Measurements from ENCODE around the gene MET.

Gene MET

DNA sequence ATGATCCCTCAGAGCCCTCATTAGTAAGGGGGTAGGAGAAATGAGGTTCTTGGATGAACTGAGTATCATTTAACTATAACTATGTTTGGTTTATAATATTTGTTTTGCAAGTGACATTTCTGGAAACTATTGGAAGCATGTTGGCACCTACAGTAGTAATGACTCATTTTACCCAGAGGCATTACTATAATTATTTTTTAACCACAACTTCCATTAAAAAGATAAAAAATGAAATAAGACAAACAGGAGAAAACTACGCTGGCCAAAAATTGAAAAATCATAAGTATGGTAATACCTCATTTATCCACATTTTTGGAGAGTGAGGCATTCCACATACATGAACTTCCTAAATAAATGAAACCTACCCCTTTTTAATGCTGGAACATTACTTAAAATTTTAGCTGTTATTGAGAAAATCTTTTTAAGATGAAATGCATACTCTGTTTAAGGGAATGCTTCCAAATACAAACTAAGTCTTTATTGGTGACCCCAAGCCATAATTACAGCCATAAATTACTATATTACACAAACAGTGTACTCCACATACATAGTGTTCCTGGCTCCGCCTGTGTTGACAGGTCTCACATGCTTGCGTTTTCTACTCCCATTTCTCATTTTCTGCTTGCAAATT is 105.8 kb downstream of the MET start:
- Histone ChIP-seq H3K36me3 (ENCODE audit: control insufficient read depth in 5 of 5, insufficient read depth in 5 of 5, low read length in 5 of 5) (no peaks in the 10 kb centered on the region), H3K4me3 (ENCODE audit: low read depth in 1 of 5, low read length in 5 of 5) (no peak overlapping the region), H3K27me3 (ENCODE audit: control insufficient read depth in 5 of 5, insufficient read depth in 4 of 5, low read length in 5 of 5) (no peaks in the 10 kb centered on the region), H3K9me3 (ENCODE audit: control insufficient read depth in 5 of 5, low read length in 5 of 5) (no peaks in the 10 kb centered on the region), H3K4me1 (ENCODE audit: control insufficient read depth in 5 of 5, insufficient read depth in 5 of 5, low read length in 5 of 5) (peaks cover 0 to 17% (median 6%) of the 10 kb centered on the region in 5 donors), H3K9ac (ENCODE audit: low read length in 5 of 5) (no peak overlapping the region), H3K27ac (ENCODE audit: low read depth, low read length) (no peak overlapping the region)

DNA sequence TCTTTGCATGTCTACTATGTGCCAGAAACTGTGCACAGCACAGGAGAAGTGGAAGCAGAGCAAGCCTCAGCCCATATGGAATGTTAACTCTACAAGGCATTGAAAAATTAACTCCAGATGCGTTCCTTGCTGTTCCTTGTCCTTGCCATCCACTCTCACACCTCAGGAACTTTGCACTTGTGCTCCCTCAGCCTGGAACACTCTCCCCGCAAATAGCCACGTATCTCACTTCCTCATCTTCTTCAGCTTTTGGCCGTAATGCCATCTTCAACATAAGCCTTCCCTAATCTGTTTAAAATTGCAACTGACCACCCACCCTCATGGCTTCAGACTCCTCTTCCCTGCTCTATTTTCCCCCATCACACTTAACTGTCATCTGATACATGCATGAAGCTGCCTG is 107.2 kb downstream of the MET start:
- H3K27me3 ChIP-seq (ENCODE audit: control insufficient read depth in 5 of 5, insufficient read depth in 4 of 5, low read length in 5 of 5) = no peaks in the 10 kb centered on the region
- no peaks in the 10 kb centered on the region for H3K36me3 ChIP-seq (ENCODE audit: control insufficient read depth in 5 of 5, insufficient read depth in 5 of 5, low read length in 5 of 5)
- H3K4me3 ChIP-seq (ENCODE audit: low read depth in 1 of 5, low read length in 5 of 5) = no peak overlapping the region
- no peak overlapping the region for H3K27ac ChIP-seq (ENCODE audit: low read depth, low read length)
- H3K9ac ChIP-seq (ENCODE audit: low read length in 5 of 5) = no peak overlapping the region
- no peaks in the 10 kb centered on the region for H3K9me3 ChIP-seq (ENCODE audit: control insufficient read depth in 5 of 5, low read length in 5 of 5)
- H3K4me1 ChIP-seq (ENCODE audit: control insufficient read depth in 5 of 5, insufficient read depth in 5 of 5, low read length in 5 of 5) = peaks cover 0 to 19% (median 6%) of the 10 kb centered on the region in 5 donors

DNA sequence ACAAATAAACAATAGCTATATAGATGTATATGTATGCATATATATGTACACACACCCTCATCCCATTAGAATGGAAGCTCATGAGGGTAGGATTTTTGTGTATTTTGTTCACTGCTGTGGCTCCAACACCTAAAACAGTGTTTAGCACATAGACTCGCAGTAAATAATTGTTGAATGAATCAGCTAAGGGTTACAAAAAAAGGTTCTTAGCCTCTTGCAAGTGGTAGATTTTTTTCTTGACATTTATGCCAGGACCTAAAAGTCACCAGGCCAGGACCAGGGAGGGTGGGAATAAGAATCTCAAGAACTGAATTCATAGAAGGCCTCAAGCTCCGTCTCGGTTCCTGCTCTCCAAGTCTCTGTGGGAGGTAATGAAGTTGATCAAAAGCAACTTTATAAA is 107.9 kb downstream of the MET start:
- Histone ChIP-seq H3K9me3 (ENCODE audit: control insufficient read depth in 5 of 5, low read length in 5 of 5) (no peaks in the 10 kb centered on the region), H3K4me1 (ENCODE audit: control insufficient read depth in 5 of 5, insufficient read depth in 5 of 5, low read length in 5 of 5) (peaks cover 0 to 19% (median 6%) of the 10 kb centered on the region in 5 donors), H3K27me3 (ENCODE audit: control insufficient read depth in 5 of 5, insufficient read depth in 4 of 5, low read length in 5 of 5) (no peaks in the 10 kb centered on the region), H3K9ac (ENCODE audit: low read length in 5 of 5) (no peak overlapping the region), H3K27ac (ENCODE audit: low read depth, low read length) (no peak overlapping the region), H3K36me3 (ENCODE audit: control insufficient read depth in 5 of 5, insufficient read depth in 5 of 5, low read length in 5 of 5) (no peaks in the 10 kb centered on the region), H3K4me3 (ENCODE audit: low read depth in 1 of 5, low read length in 5 of 5) (no peak overlapping the region)

DNA sequence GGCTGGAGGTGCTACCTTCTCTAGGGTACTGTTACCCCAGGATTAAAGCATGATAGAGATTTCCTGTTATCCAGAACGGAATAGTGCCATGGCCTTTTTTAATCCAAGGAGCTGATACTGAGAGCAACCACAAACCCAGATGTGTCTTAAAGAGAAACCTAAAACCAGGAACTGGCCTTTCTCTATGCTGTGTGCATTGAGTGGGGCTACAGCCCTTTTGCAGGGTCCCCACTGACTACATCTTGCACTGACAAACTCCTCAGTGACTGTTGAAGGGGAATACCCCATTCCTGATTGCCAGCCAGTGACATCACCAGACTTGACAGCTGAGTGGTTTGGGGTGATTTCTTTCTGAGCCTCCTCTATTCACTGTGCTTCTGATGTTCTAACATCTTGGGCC is 108.5 kb downstream of the MET start:
- Histone ChIP-seq H3K9me3 (ENCODE audit: control insufficient read depth in 5 of 5, low read length in 5 of 5) (no peaks in the 10 kb centered on the region), H3K4me3 (ENCODE audit: low read depth in 1 of 5, low read length in 5 of 5) (no peak overlapping the region), H3K36me3 (ENCODE audit: control insufficient read depth in 5 of 5, insufficient read depth in 5 of 5, low read length in 5 of 5) (no peaks in the 10 kb centered on the region), H3K27me3 (ENCODE audit: control insufficient read depth in 5 of 5, insufficient read depth in 4 of 5, low read length in 5 of 5) (no peaks in the 10 kb centered on the region), H3K27ac (ENCODE audit: low read depth, low read length) (no peak overlapping the region), H3K4me1 (ENCODE audit: control insufficient read depth in 5 of 5, insufficient read depth in 5 of 5, low read length in 5 of 5) (peaks cover 0 to 19% (median 6%) of the 10 kb centered on the region in 5 donors), H3K9ac (ENCODE audit: low read length in 5 of 5) (no peak overlapping the region)

DNA sequence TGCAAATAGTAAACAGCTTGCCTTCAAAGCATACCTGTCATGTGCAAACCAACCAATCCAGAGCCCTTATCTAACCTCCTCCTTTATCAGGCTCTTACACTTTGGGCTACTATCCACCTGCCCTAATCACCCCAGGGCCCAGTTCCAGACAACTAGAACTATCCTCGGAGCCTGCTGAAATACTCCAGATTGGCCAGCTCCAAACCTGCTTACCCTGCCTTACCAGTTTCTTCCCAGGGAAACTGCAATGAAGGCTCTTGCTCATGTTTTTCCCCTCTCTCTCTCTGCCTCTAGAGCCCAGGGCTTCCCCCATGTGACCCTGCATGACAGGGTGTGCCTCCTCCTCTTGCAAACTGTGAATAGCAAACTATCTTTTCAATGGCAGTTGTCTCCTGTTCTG is 109.0 kb downstream of the MET start:
- no peak overlapping the region for H3K4me3 ChIP-seq (ENCODE audit: low read depth in 1 of 5, low read length in 5 of 5)
- H3K4me1 ChIP-seq (ENCODE audit: control insufficient read depth in 5 of 5, insufficient read depth in 5 of 5, low read length in 5 of 5) = peaks cover 0 to 19% (median 6%) of the 10 kb centered on the region in 5 donors
- H3K9ac ChIP-seq (ENCODE audit: low read length in 5 of 5) = no peak overlapping the region
- no peaks in the 10 kb centered on the region for H3K36me3 ChIP-seq (ENCODE audit: control insufficient read depth in 5 of 5, insufficient read depth in 5 of 5, low read length in 5 of 5)
- no peaks in the 10 kb centered on the region for H3K27me3 ChIP-seq (ENCODE audit: control insufficient read depth in 5 of 5, insufficient read depth in 4 of 5, low read length in 5 of 5)
- H3K27ac ChIP-seq (ENCODE audit: low read depth, low read length) = no peak overlapping the region
- H3K9me3 ChIP-seq (ENCODE audit: control insufficient read depth in 5 of 5, low read length in 5 of 5) = no peaks in the 10 kb centered on the region

DNA sequence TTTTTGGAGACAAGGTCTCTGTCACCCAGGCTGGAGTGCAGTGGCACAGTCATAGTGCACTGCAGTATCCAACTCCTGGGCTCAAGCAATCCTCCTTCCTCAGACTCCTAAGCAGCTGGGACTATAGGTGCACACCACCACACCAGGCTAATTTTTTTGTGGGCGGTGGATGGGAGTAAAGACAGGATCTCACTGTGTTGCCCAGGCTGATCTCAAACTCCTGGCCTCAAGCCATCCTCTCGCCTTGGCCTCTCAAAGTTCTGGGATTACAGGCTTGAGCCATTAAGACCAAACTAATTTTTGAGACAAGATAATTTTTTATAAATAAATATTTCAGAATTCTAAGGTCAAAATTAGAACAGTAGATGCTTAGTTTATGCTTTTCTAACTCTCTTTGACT is 109.6 kb downstream of the MET start:
- Histone ChIP-seq H3K27me3 (ENCODE audit: control insufficient read depth in 5 of 5, insufficient read depth in 4 of 5, low read length in 5 of 5) (no peaks in the 10 kb centered on the region), H3K9ac (ENCODE audit: low read length in 5 of 5) (no peak overlapping the region), H3K4me3 (ENCODE audit: low read depth in 1 of 5, low read length in 5 of 5) (no peak overlapping the region), H3K36me3 (ENCODE audit: control insufficient read depth in 5 of 5, insufficient read depth in 5 of 5, low read length in 5 of 5) (no peaks in the 10 kb centered on the region), H3K9me3 (ENCODE audit: control insufficient read depth in 5 of 5, low read length in 5 of 5) (no peaks in the 10 kb centered on the region), H3K27ac (ENCODE audit: low read depth, low read length) (no peak overlapping the region), H3K4me1 (ENCODE audit: control insufficient read depth in 5 of 5, insufficient read depth in 5 of 5, low read length in 5 of 5) (peaks cover 0 to 19% (median 6%) of the 10 kb centered on the region in 5 donors)

DNA sequence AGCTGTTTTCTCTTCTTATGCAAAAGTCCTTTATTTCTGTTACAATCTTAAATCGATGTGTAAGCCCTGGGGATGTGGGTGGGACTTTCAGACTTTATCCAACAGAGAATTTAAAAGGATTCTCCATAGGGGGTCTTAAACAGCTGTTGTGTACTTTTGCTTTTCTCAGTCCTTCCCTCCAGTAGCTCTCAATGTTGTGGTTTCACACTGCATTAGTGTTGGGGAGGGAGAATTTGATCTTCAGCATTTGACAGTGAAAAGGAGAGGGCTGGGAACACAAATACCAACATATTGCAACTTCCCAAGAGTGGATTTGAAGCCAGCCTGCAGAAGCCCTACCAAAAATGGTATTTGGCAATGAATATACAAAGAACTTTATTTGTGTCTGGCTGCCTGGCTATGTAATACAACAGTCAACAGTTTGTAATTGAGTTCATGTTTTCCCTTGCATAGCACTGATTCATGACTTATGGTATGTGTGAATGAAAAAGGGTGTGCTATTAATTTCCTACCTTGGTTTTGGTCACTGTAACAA is 110.2 kb downstream of the MET start:
- no peak overlapping the region for H3K9ac ChIP-seq (ENCODE audit: low read length in 5 of 5)
- H3K36me3 ChIP-seq (ENCODE audit: control insufficient read depth in 5 of 5, insufficient read depth in 5 of 5, low read length in 5 of 5) = no peaks in the 10 kb centered on the region
- H3K9me3 ChIP-seq (ENCODE audit: control insufficient read depth in 5 of 5, low read length in 5 of 5) = no peaks in the 10 kb centered on the region
- no peaks in the 10 kb centered on the region for H3K27me3 ChIP-seq (ENCODE audit: control insufficient read depth in 5 of 5, insufficient read depth in 4 of 5, low read length in 5 of 5)
- no peak overlapping the region for H3K27ac ChIP-seq (ENCODE audit: low read depth, low read length)
- H3K4me3 ChIP-seq (ENCODE audit: low read depth in 1 of 5, low read length in 5 of 5) = no peak overlapping the region
- peaks cover 0 to 19% (median 6%) of the 10 kb centered on the region in 5 donors for H3K4me1 ChIP-seq (ENCODE audit: control insufficient read depth in 5 of 5, insufficient read depth in 5 of 5, low read length in 5 of 5)

DNA sequence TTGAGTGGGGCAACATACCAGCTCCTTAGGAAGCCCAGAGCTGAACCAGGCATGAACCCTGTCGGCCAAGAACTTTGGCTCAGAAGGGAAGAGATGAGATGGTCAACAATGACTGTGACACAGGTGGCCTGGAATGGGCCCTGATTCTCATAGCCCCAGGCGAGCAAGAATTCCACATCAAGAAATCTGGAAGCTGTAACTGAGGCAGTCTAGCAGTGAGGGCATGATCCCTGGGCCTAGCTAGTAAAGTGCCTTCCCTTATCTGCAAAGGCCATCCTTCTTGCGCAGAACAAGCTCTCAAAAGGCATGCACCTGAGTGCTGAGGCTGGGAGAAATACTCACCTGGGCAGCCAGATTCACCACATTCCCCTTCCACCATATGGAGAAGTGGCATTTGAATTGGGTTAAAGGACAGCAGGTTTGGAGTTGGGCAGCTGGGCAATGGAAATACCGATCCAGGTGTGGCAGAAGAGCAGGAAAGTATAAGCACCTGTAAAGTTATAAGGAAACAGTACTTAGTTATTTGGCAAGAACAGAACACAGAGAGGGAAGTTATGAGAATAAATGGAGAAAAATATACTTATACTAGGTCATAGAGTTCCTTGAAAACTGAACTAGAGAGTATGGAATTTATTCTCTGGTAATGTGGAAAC is 111.8 kb downstream of the MET start:
- H3K4me1 ChIP-seq (ENCODE audit: control insufficient read depth in 5 of 5, insufficient read depth in 5 of 5, low read length in 5 of 5) = peaks cover 0 to 15% (median 6%) of the 10 kb centered on the region in 5 donors
- H3K27ac ChIP-seq (ENCODE audit: low read depth, low read length) = no peak overlapping the region
- H3K27me3 ChIP-seq (ENCODE audit: control insufficient read depth in 5 of 5, insufficient read depth in 4 of 5, low read length in 5 of 5) = no peaks in the 10 kb centered on the region
- no peaks in the 10 kb centered on the region for H3K36me3 ChIP-seq (ENCODE audit: control insufficient read depth in 5 of 5, insufficient read depth in 5 of 5, low read length in 5 of 5)
- H3K9ac ChIP-seq (ENCODE audit: low read length in 5 of 5) = no peak overlapping the region
- no peak overlapping the region for H3K4me3 ChIP-seq (ENCODE audit: low read depth in 1 of 5, low read length in 5 of 5)
- H3K9me3 ChIP-seq (ENCODE audit: control insufficient read depth in 5 of 5, low read length in 5 of 5) = no peaks in the 10 kb centered on the region

DNA sequence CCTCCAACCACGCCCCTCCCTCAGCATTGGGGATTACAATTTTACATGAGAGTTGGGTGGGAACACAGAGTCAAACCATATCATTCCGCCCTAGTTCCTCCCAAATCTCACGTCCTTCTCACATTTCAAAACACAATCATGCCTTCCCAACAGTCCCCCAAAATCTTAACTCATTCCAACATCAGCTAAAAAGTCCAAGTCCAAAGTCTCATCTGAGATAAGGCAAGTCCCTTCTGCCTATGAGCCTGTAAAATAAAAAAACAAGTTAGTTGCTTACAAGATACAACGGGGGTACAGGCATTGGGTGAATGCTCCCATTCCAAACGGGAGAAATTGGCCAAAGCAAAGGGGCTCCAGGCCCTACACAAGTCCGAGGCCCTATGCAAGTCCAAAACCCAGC is 112.7 kb downstream of the MET start:
- no peak overlapping the region for H3K27ac ChIP-seq (ENCODE audit: low read depth, low read length)

DNA sequence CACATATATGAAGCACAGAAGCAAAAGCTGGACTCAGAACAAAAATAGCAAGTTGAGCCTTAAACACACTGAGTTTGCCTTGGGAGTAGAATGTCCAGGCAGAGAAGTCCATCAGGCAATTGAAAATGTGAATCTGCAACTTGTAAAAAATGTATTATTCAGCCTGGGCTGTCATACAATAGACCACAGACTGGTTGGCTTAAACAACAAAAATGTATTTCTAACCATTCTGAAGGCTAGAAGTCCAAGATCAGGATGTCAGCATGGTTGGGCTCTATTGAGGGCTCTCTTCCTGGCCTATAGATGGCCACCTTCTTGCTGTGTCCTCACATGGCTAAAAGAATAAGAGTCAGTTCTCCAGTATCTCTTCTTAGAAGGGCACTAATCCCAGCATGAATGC is 113.8 kb downstream of the MET start:
- Histone ChIP-seq H3K27me3 (ENCODE audit: control insufficient read depth in 5 of 5, insufficient read depth in 4 of 5, low read length in 5 of 5) (no peaks in the 10 kb centered on the region), H3K36me3 (ENCODE audit: control insufficient read depth in 5 of 5, insufficient read depth in 5 of 5, low read length in 5 of 5) (no peaks in the 10 kb centered on the region), H3K9ac (ENCODE audit: low read length in 5 of 5) (no peak overlapping the region), H3K27ac (ENCODE audit: low read depth, low read length) (no peak overlapping the region), H3K4me3 (ENCODE audit: low read depth in 1 of 5, low read length in 5 of 5) (no peak overlapping the region), H3K9me3 (ENCODE audit: control insufficient read depth in 5 of 5, low read length in 5 of 5) (no peaks in the 10 kb centered on the region), H3K4me1 (ENCODE audit: control insufficient read depth in 5 of 5, insufficient read depth in 5 of 5, low read length in 5 of 5) (peaks cover 0 to 15% (median 6%) of the 10 kb centered on the region in 5 donors)

More for the DNA sequence above, 112.7 kb downstream of the MET start:
- Histone ChIP-seq H3K4me3 (ENCODE audit: low read depth in 1 of 5, low read length in 5 of 5) (no peak overlapping the region), H3K4me1 (ENCODE audit: control insufficient read depth in 5 of 5, insufficient read depth in 5 of 5, low read length in 5 of 5) (peaks cover 0 to 15% (median 6%) of the 10 kb centered on the region in 5 donors), H3K36me3 (ENCODE audit: control insufficient read depth in 5 of 5, insufficient read depth in 5 of 5, low read length in 5 of 5) (no peaks in the 10 kb centered on the region), H3K9me3 (ENCODE audit: control insufficient read depth in 5 of 5, low read length in 5 of 5) (no peaks in the 10 kb centered on the region), H3K27me3 (ENCODE audit: control insufficient read depth in 5 of 5, insufficient read depth in 4 of 5, low read length in 5 of 5) (no peaks in the 10 kb centered on the region), H3K9ac (ENCODE audit: low read length in 5 of 5) (no peak overlapping the region)
